PC-9 (cell line): ENCODE results near the gene RGS19. TPM values are rescaled to one million over a fixed set of nuclear protein-coding genes. Genes with fewer than 3 reads are reported as not detected.

Experiments used
- BruUV-seq: library from RNA; stranded (reverse); fragments of 400-500 nt; replicated peaks from 2 replicates; lab custom pipeline; 2021; lab: Mats Ljungman, UMichigan
- CTCF ChIA-PET: fragments of 300-600 bp; sonication (Branson Sonifier 250); formaldehyde crosslinking; loops from one replicate; lab custom pipeline; 2022; ENCODE audit warnings: antibody characterized with exemption; lab: Charles Lee
- POLR2A ChIA-PET: fragments of 300-600 bp; sonication (Branson Sonifier 250); formaldehyde crosslinking; loops from one replicate; lab custom pipeline; 2022; ENCODE audit warnings: antibody characterized with exemption; ENCODE audit not compliant: unreplicated experiment; lab: Charles Lee
- DNase-seq, 2 experiments: peaks; one replicate each; pipeline versions ENCODE4 v3.0.0 to v3.0.0-alpha.2; 2015 to 2022; ENCODE audit warnings: mixed read lengths in 1 of 2
- H2AFZ ChIP-seq: fragments of 200-600 bp; sonication (generic); 2 replicates; pipeline ENCODE4 v1.8.1; 2017; ENCODE audit warnings: antibody characterized with exemption
- H3F3A ChIP-seq: fragments of 200-600 bp; sonication (generic); 2 replicates; pipeline ENCODE4 v1.8.1; 2017; ENCODE audit warnings: antibody characterized with exemption, mild to moderate bottlenecking, low read depth; ENCODE audit not compliant: insufficient read depth
- H3K27ac ChIP-seq: fragments of 200-600 bp; sonication (generic); 2 replicates; pipeline ENCODE4 v1.6.1; 2016; ENCODE audit warnings: mixed run types
- H3K27me3 ChIP-seq: fragments of 200-600 bp; sonication (generic); 2 replicates; pipeline ENCODE4 v1.6.1; 2016; ENCODE audit warnings: low read depth, mixed run types; ENCODE audit not compliant: insufficient read depth
- H3K36me3 ChIP-seq: fragments of 200-600 bp; sonication (generic); 2 replicates; pipeline ENCODE4 v1.6.1; 2016; ENCODE audit warnings: low read depth, mixed run types
- H3K4me1 ChIP-seq: fragments of 200-600 bp; sonication (generic); replicated peaks from 2 replicates; pipeline ENCODE4 v1.6.1; 2016; ENCODE audit warnings: mixed run types; ENCODE audit not compliant: insufficient read depth
- H3K4me2 ChIP-seq: fragments of 200-600 bp; sonication (generic); 2 replicates; pipeline ENCODE4 v1.6.1; 2017; ENCODE audit warnings: mixed run types
- H3K4me3 ChIP-seq: fragments of 200-600 bp; sonication (generic); 2 replicates; pipeline ENCODE4 v1.6.1; 2016; ENCODE audit warnings: mixed run types
- H3K79me2 ChIP-seq: fragments of 200-600 bp; sonication (generic); 2 replicates; pipeline ENCODE4 v1.6.1; 2017; ENCODE audit warnings: low read depth, mixed run types
- H3K9me2 ChIP-seq: fragments of 200-600 bp; sonication (generic); 2 replicates; pipeline ENCODE4 v1.8.1; 2017; ENCODE audit warnings: mild to moderate bottlenecking; ENCODE audit not compliant: insufficient read depth
- H3K9me3 ChIP-seq: fragments of 200-600 bp; sonication (generic); 2 replicates; pipeline ENCODE4 v1.8.1; 2016; ENCODE audit warnings: low read depth; ENCODE audit not compliant: insufficient read depth
- H4K20me1 ChIP-seq: fragments of 200-600 bp; sonication (generic); 2 replicates; pipeline ENCODE4 v1.8.1; 2017; ENCODE audit not compliant: insufficient read depth
- CTCF ChIP-seq: fragments of 200-600 bp; sonication (generic); conservative IDR thresholded peaks from 2 replicates; pipeline ENCODE4 v1.6.1; 2017; ENCODE audit warnings: mixed run types, antibody characterized with exemption, mild to moderate bottlenecking, moderate library complexity
- EZH2 ChIP-seq: fragments of 200-600 bp; sonication (generic); IDR thresholded peaks from 2 replicates; pipeline ENCODE4 v1.8.0; 2017; ENCODE audit warnings: antibody characterized with exemption, low read depth
- intact Hi-C: fragments of 100-400 bp; cut with micrococcal nuclease; formaldehyde crosslinking; loops from one replicate; pipeline ENCODE4 v1.10.0; 2022; ENCODE audit not compliant: unreplicated experiment
- total RNA-seq: library from RNA; stranded (reverse); gene quantifications from 2 replicates; pipeline ENCODE4 v1.2.3, GENCODE V29; 2021

The RGS19 gene
- total RNA-seq, 1 experiment from 2014 or later = 33.3 TPM

- Histone ChIP-seq H3K9me3 (no peaks in the 10 kb centered on the region), H3K27me3 (peaks cover 80% of the 10 kb centered on the region), H3K79me2 (no peaks in the 10 kb centered on the region), H3K4me3 (no peak overlapping the region), H3K4me1 (no peaks in the 10 kb centered on the region), H2AFZ (no peak overlapping the region), H3F3A (no peaks in the 10 kb centered on the region), H4K20me1 (no peaks in the 10 kb centered on the region), H3K4me2 (no peak overlapping the region), H3K9me2 (no peaks in the 10 kb centered on the region), H3K36me3 (no peaks in the 10 kb centered on the region), H3K27ac (no peak overlapping the region)
- CTCF ChIA-PET = interaction anchor here (0.6 kb wide), 1 partner anchor 120 kb away, joined by 3 read pairs; no protein-coding TSS in a partner anchor
- BruUV-seq = no TSS peak
- intact Hi-C loops = no loop called here
- POLR2A ChIA-PET = no interaction called here
- peak in 1 of 2 experiments; percentile 3 for DNase-seq
- TF ChIP-seq EZH2 (no peak), CTCF (no peak)
Observed at GRCh38 chr20:64099880-64100565, 20.7 kb upstream of the RGS19 start.

DNA sequence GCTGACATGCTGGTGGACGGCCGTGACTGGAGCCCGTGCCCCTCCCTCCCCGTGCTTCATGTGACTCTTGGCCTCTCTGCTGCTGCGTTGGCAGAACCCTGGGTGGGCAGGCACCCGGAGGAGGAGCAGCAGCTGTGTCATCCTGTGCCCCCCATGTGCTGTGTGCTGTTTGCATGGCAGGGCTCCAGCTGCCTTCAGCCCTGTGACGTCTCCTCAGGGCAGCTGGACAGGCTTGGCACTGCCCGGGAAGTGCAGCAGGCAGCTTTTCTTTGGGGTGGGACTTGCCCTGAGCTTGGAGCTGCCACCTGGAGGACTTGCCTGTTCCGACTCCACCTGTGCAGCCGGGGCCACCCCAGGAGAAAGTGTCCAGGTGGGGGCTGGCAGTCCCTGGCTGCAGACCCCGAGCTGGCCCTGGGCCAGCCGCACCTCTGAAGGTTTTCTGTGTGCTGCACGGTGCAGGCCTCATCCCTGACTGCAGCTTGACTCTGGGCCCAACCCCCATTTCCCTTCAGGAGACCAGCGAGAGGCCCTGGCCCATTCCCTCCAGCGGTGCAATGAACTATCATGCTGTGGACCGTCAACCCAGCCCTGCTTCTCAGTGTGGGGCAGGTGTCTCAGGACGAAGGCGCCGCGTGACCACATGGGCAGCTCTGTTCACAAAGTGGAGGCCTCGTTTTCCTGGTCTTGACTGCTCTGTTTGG is 19.9 kb upstream of the RGS19 start:
- no peak for TF ChIP-seq CTCF
- TF ChIP-seq EZH2 = no peak
- Histone ChIP-seq H3K4me1 (no peaks in the 10 kb centered on the region), H3K36me3 (no peaks in the 10 kb centered on the region), H3K4me2 (no peak overlapping the region), H2AFZ (no peak overlapping the region), H3K9me3 (no peaks in the 10 kb centered on the region), H4K20me1 (no peaks in the 10 kb centered on the region), H3K27ac (no peak overlapping the region), H3F3A (no peaks in the 10 kb centered on the region), H3K9me2 (no peaks in the 10 kb centered on the region), H3K4me3 (no peak overlapping the region), H3K27me3 (peaks cover 72% of the 10 kb centered on the region), H3K79me2 (no peaks in the 10 kb centered on the region)
- DNase-seq = peak in 1 of 2 experiments; percentile 27
- CTCF ChIA-PET = interaction anchor here (0.6 kb wide), 1 partner anchor 121 kb away, joined by 3 read pairs; no protein-coding TSS in a partner anchor
- POLR2A ChIA-PET = no interaction called here
- intact Hi-C loops = no loop called here
- BruUV-seq = no TSS peak

DNA sequence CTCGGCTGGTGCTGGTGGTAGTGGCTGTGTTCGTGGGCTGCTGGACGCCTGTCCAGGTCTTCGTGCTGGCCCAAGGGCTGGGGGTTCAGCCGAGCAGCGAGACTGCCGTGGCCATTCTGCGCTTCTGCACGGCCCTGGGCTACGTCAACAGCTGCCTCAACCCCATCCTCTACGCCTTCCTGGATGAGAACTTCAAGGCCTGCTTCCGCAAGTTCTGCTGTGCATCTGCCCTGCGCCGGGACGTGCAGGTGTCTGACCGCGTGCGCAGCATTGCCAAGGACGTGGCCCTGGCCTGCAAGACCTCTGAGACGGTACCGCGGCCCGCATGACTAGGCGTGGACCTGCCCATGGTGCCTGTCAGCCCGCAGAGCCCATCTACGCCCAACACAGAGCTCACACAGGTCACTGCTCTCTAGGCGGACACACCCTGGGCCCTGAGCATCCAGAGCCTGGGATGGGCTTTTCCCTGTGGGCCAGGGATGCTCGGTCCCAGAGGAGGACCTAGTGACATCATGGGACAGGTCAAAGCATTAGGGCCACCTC is 19.2 kb upstream of the RGS19 start:
- no peaks in the 10 kb centered on the region for H3F3A ChIP-seq

More for the DNA sequence above, 19.2 kb upstream of the RGS19 start:
- no peaks in the 10 kb centered on the region for H3K36me3 ChIP-seq
- TF ChIP-seq CTCF (no peak), EZH2 (no peak)
- intact Hi-C loops = no loop called here
- H3K4me3 ChIP-seq = no peak overlapping the region
- H3K4me2 ChIP-seq = no peak overlapping the region
- no peak overlapping the region for H3K27ac ChIP-seq
- H2AFZ ChIP-seq = no peak overlapping the region
- DNase-seq = peak in 1 of 2 experiments; percentile 13
- H3K4me1 ChIP-seq = no peaks in the 10 kb centered on the region
- H3K9me2 ChIP-seq = no peaks in the 10 kb centered on the region
- H4K20me1 ChIP-seq = no peaks in the 10 kb centered on the region
- ChIA-PET POLR2A (no interaction called here), CTCF (no interaction called here)
- H3K9me3 ChIP-seq = no peaks in the 10 kb centered on the region
- H3K27me3 ChIP-seq = peaks cover 65% of the 10 kb centered on the region
- H3K79me2 ChIP-seq = no peaks in the 10 kb centered on the region
- no TSS peak for BruUV-seq
